HG02981 (cell line): ENCODE measurements around the gene GIGYF2.
"Not testable (repeated sequence)": the region's sequence is repeated elsewhere in the genome, so short reads cannot be mapped to it uniquely, and the experiment has no call there.

Experiments
- ATAC-seq: cut with Tn5 transposase; IDR thresholded peaks from one replicate; pipeline ENCODE4 v1.9.1; 2021; ENCODE audit warnings: mild to moderate bottlenecking, moderate library complexity; ENCODE audit not compliant: unreplicated experiment

Gene GIGYF2, protein sequence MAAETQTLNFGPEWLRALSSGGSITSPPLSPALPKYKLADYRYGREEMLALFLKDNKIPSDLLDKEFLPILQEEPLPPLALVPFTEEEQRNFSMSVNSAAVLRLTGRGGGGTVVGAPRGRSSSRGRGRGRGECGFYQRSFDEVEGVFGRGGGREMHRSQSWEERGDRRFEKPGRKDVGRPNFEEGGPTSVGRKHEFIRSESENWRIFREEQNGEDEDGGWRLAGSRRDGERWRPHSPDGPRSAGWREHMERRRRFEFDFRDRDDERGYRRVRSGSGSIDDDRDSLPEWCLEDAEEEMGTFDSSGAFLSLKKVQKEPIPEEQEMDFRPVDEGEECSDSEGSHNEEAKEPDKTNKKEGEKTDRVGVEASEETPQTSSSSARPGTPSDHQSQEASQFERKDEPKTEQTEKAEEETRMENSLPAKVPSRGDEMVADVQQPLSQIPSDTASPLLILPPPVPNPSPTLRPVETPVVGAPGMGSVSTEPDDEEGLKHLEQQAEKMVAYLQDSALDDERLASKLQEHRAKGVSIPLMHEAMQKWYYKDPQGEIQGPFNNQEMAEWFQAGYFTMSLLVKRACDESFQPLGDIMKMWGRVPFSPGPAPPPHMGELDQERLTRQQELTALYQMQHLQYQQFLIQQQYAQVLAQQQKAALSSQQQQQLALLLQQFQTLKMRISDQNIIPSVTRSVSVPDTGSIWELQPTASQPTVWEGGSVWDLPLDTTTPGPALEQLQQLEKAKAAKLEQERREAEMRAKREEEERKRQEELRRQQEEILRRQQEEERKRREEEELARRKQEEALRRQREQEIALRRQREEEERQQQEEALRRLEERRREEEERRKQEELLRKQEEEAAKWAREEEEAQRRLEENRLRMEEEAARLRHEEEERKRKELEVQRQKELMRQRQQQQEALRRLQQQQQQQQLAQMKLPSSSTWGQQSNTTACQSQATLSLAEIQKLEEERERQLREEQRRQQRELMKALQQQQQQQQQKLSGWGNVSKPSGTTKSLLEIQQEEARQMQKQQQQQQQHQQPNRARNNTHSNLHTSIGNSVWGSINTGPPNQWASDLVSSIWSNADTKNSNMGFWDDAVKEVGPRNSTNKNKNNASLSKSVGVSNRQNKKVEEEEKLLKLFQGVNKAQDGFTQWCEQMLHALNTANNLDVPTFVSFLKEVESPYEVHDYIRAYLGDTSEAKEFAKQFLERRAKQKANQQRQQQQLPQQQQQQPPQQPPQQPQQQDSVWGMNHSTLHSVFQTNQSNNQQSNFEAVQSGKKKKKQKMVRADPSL (N-terminal part only)

DNA sequence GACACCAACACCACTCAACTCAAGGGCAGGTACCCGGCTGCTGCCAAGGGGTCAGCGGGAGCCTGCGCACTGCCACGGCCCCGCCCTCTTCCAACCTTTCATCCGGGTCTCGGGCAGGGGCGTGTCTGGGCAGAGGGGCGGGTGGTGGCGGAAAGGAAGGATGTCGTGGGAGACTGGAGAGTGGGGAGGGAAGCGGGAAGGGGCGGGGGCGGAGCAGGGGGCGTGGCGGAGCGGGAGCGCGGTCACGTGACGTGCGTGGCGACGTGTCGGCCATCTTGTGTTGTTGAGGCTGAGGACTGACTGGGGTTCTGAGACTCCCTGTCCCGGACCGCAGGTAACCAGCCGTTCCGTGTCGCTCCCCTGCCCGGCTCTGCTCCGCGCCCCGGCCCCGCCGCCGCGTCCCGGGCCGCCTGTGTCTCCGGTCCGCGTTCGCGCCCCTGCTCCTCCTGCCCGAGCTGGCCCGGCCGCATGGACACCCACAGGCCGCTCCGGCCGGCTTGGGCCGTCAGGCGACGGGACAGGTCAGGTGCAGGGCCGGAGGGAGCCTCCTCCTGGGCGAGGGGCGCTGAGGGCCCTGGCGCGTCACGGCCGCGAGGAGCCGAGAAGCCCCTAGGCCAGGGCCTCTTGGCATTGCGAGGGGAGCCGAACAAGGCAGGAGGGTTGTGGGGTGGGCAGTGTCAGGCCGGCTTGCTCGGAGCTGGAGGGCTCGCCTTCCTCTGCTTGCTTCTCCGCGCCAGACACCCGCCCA, at the start of gene GIGYF2:
Gene GIGYF2, plus strand, starts transcription at position 273 of the 748 bp plus-strand sequence. CDS start 37,867 bp downstream, outside the sequence.
- peak; percentile 85 for ATAC-seq

- no peak for ATAC-seq
Observed at GRCh38 chr2:232649033-232649432, 48.1 kb upstream of the GIGYF2 start.

GRCh38 chr2:232652505-232652851, 44.7 kb upstream of the GIGYF2 start:
- ATAC-seq = no peak

- ATAC-seq = no peak
Observed at GRCh38 chr2:232653441-232653840, 43.7 kb upstream of the GIGYF2 start.

- ATAC-seq = no peak
Observed at GRCh38 chr2:232655392-232655791, 41.7 kb upstream of the GIGYF2 start.

- no peak for ATAC-seq
Observed at GRCh38 chr2:232658217-232658785, 38.8 kb upstream of the GIGYF2 start.

- no peak for ATAC-seq
Observed at GRCh38 chr2:232659359-232659758, 37.8 kb upstream of the GIGYF2 start.

DNA sequence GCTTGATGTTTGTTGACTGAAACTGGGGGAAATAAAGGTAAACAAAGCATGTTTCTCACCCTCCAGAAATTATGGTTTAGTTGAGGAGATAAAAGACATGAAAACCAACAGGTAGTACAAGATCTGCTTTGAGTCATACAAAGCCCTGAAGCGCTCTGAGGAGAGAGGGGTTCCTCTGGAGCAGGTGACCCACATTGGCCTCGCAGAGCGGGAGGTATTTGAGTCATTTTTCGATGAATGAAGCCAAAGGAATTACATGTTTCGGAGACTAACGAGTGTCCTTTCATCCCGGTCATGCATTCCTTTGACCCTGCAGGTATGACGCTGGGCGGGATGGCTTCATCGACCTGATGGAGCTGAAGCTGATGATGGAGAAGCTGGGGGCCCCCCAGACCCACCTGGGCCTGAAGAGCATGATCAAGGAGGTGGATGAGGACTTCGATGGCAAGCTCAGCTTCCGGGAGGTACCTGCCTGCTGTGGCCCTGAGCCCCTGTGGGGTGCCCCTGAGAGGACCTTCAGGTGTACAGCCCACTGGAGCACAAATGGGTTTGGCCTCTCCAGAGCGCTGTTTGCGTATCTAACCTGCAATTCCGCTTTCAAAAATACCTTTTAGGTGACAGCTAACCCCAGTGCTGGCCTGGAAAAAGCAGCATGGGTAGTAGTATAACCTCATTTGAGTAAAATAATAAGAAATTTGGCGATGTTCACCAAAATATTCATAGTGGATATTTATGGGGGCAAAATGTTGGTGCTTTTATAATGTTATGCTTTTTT, 34.5 kb upstream of the GIGYF2 start:
- ATAC-seq = no peak

GRCh38 chr2:232666051-232666805, 30.9 kb upstream of the GIGYF2 start:
- ATAC-seq = no peak

GRCh38 chr2:232667989-232668583, 29.0 kb upstream of the GIGYF2 start:
- ATAC-seq = no peak

DNA sequence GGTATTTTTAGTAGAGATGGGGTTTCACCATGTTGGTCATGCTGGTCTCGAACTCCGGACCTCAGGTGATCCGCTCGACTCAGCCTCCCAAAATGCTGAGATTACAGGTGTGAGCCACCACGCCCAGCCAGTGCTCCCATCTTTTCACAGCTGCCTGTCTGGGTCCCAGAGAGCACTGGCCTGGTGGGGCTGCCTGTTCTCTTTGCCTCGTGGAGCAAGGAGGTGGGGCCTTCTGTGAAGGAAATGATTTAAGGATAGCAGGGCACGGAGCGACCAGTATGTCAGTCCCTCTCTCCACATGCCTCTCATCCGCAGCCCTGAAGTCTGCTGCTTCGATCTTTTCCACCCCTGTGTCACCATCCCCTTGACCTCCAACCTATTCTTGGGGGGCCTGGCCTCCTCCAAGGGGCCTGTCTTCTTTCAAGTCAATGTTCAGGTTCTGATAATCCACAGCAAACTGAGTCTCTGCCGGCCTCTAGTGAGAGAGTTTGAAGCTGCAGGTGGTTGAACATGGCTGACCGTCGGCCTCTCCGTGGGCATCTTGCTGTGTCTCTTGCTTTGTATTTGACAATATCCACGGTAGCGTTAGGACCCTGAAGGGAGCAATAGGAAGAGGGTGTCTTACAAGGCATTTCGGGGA, 28.2 kb upstream of the GIGYF2 start:
- ATAC-seq = no peak

DNA sequence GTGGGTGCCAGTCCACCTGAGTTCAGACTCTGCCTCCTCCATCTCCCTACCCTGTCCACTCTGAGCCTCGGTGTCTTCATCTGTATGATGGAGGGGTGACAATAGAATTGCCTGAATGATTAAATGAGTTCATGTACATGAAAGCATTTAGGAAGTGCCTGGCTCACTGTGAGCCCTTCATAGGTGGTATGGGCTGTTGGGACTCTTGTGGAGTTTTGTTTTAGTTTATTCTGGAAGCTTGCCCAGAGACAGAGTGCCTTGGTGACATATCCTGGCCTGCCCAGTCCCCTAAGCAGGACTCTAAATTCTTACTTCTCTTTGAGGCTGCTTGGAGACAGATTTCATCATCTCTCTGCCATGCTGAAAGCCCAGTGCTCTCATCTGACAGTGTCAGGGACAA, 24.5 kb upstream of the GIGYF2 start:
- no peak for ATAC-seq

GRCh38 chr2:232674491-232674890, 22.6 kb upstream of the GIGYF2 start:
- ATAC-seq = no peak

- no peak for ATAC-seq
Observed at GRCh38 chr2:232675381-232675780, 21.8 kb upstream of the GIGYF2 start.

DNA sequence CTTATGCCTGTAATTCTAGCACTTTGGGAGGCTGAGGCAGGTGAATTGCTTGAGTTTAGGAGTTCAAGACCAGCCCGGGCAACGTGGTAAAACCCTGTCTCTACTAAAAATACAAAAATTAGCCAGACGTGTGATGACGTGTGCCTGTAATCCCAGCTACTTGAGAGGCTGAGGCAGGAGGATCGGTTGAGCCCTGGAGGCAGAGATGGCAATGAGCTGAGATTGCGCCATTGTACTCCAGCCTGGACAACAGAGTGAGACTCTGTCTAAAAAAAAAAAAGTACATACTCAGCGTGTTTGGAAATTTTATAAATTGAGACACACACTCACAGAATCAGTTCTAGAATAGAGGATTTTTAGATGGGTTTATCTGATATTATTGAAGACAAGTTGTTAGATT, 17.1 kb upstream of the GIGYF2 start:
- no peak for ATAC-seq

DNA sequence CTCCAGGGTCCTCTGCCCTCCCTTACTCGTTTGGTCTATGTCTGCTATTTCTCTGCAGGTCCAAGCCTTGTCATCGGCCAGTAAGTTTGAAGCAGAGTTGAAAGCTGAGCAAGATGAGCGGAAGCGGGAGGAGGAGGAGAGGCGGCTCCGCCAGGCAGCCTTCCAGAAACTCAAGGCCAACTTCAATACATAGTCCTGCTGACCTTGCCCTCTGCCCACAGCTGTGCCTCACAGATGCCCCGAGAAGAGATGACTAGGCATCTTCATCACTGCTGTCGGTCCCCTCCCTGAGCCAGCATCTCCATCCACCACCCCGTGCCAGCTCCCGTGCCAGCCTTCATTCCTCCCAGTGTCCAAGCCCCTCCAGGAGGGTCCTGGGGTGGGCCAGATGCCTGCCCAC, 15.6 kb upstream of the GIGYF2 start:
- ATAC-seq = no peak

- no peak for ATAC-seq
Observed at GRCh38 chr2:232683368-232683767, 13.8 kb upstream of the GIGYF2 start.

- ATAC-seq = not testable (repeated sequence)
Observed at GRCh38 chr2:232685391-232685790, 11.7 kb upstream of the GIGYF2 start.
